Activated CD4-positive, alpha-beta T cell treated with anti-CD3 and anti-CD28 coated beads, Interleukin-2, amount 50 U/mL, for 24 hours (primary cell): ENCODE data around the gene DDX41.

Experiments used
- DNase-seq, 2 donors: peaks; one replicate each; pipeline ENCODE4 v3.0.0-alpha.2; 2020; ENCODE audit warnings: low read depth in 1 of 2, low spot score in 1 of 2

The DDX41 gene

GRCh38 chr5:177469750-177470525, 46.8 kb downstream of the DDX41 start:
- DNase-seq, result no peak

GRCh38 chr5:177468685-177469628, 47.8 kb downstream of the DDX41 start:
- no peak for DNase-seq

GRCh38 chr5:177468329-177468684, 48.5 kb downstream of the DDX41 start:
- no peak for DNase-seq

- no peak for DNase-seq
Measured at GRCh38 chr5:177467436-177467835, 49.3 kb downstream of the DDX41 start.

GRCh38 chr5:177466861-177467260, 49.9 kb downstream of the DDX41 start:
- DNase-seq, result no peak

GRCh38 chr5:177465044-177465443, 51.7 kb downstream of the DDX41 start:
- DNase-seq, result no peak

- no peak for DNase-seq
Measured at GRCh38 chr5:177462021-177462670, 54.6 kb downstream of the DDX41 start.
